Occipital lobe (tissue), 2 donors: Measurements from ENCODE around the gene APLF. TPM values are rescaled to one million over a fixed set of nuclear protein-coding genes. Genes with fewer than 3 reads are reported as not detected.

Experiments
- DNase-seq: peaks from one replicate; lab custom pipeline; 2025; lab: John Stamatoyannopoulos, UW
- total RNA-seq: library from RNA; depleted of rRNA; stranded (reverse); fragments of >200 nt; gene quantifications from one replicate; pipeline ENCODE4 v1.2.3, GENCODE V29; 2014

APLF gene
- total RNA-seq: 12.3 TPM

DNA sequence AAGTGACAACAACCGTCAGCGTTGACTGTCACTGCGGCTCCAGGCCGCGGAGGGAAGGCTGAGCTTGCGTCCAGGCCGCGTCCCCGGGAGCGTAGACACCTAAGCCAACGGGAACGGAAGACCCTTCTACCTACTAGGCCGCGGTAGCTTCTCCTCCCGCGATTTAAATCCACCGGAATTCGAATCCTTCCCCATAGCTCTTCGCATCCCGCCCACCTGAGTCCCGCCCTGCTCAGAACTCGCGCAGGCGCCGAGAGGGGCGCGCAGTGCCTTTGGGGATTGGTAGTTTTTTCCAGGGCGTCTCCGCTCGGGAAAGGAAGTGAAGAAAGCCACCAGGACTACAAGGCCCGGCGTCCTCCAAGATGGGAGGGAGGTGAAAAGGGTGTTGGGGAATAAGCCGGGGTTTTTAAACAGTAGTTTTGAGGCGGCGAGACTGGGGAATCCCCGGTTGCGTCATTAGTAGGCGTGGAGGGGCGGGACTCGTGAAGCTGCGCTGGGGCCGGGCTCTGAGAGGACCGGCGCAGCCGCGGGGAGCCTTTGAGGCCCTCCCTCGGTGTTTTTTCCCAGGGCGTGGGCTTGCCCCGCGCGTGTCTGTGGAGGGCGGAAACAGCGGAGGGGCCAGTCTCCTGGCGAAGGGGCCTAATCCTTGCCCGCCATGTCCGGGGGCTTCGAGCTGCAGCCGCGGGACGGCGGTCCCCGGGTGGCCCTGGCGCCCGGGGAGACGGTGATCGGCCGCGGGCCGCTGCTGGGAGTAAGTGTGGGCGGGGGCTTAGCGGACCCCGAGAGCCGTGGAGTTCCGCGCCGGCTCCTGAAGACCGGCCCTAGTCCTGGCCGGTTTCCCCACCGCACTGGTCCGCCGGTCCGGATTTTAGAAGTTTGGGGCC is at the start of gene APLF, which contains the start of gene FBXO48:
APLF (plus strand) TSS at position 509 of the 884 bp plus-strand sequence; CDS start at position 656, 147 bp downstream.
FBXO48 (minus strand) TSS at position 218 of the 884 bp plus-strand sequence. CDS start 2,149 bp downstream, outside the sequence.
- peak; percentile 99 for DNase-seq

DNA sequence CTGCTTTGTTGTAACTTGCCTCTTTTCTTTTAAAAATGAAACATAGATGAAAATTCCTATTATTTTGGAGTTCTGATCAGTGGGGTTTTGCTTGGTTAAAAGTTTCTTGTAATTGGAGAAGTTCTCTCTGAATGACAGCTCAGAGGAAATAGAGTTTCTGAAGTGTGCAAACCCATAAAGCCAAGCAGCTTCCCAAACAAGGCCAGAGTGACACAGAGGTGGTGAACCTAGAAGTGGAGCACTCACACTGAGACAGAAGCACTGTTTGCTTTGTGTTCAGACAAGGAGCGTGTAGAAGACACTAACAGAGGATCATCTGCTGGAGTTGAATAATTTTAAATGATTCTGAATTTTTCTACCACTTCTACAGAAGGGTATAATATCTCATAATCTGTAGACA is 49.5 kb upstream of the APLF start:
- no peak for DNase-seq

- no peak for DNase-seq
Measured at GRCh38 chr2:68418419-68418818, 49.0 kb upstream of the APLF start.

DNA sequence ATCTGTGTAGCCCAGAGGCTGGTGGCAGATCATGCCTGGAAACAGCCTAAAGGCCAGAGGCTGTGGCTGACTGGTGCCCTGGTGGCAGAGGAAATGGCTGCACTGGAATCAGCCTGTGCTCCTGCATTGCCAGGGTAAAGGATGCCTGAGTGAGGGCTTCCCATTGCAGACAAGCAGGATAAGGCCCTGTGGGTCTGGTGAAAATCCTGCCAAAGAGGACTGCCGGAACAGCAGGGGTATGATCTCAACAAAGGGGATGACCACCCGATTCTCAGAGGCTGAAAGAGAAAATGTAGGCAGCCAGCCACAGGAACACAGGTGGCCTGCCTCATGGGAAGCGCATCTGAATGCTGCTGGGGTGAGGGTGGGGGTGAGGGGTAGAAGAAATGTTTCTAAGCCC is 48.5 kb upstream of the APLF start:
- no peak for DNase-seq

GRCh38 chr2:68420254-68420910 is 47.0 kb upstream of the APLF start:
- no peak for DNase-seq

DNA sequence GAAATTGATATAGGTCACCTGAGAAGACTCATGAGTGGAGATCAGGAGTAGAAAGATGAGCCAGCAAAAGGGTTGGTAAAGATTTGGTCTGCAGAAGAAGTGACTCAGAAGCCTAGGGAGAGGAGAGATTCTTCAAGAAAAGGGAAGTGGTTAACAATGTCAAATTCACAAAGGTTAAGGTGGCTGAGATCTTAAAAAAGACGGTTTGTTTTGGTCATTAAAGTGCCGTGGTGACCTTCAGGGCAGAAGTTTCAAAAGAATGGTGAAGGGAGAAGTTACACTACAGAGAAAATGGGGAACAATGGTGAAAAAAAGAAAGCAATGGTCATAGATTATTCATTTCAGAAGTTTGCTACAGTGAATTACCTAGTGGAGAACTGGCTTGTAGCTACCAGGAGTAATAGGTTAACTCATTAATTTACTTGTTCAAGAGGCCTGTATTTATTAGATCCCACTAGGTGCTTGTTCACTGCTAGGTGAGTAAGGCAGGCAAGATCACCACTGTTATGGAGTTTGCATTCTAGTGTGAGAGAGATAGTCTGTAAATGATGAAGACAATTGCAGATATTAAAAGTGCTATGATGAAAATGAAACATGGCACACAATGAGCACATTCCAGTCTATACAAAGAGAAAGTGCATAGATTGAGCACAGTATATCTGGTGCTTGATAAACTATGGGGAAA is 43.3 kb upstream of the APLF start:
- no peak for DNase-seq

GRCh38 chr2:68425503-68425902 is 41.9 kb upstream of the APLF start:
- DNase-seq: no peak

- no peak for DNase-seq
Measured at GRCh38 chr2:68426446-68426845, 40.9 kb upstream of the APLF start.

DNA sequence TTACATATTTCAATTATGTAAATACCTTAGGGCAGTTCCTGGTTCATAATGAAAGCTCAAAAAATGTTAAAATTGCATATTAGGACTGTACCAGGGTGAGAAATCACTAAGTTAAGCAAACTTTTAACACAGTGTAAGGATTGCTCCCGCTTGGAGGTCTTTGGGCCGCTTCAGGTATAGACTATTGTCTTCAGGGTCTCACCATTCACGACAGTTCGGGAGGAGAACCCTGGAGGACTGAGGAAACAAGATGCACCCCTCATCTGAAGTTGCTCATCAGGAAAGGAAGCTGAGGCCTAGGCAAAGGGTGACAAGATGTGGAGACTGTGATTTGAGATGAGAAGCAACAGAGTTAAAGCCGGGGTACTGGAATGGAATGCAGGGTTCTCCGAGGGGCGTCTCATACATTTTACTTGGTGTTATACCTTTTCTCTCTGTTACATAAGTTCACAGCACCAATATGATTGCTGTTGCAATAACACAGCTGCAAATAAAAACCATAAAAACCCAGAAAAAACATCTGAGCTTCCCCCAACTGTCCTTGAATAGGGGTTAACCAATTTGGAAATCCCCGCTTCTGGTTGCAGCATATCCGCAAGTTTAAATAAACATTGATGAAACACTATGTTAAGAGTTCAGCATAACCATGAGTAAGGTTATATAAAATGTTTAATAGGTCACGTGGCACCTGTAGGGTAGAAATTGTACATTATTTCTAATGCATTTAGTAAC is 40.4 kb upstream of the APLF start:
- DNase-seq: no peak

DNA sequence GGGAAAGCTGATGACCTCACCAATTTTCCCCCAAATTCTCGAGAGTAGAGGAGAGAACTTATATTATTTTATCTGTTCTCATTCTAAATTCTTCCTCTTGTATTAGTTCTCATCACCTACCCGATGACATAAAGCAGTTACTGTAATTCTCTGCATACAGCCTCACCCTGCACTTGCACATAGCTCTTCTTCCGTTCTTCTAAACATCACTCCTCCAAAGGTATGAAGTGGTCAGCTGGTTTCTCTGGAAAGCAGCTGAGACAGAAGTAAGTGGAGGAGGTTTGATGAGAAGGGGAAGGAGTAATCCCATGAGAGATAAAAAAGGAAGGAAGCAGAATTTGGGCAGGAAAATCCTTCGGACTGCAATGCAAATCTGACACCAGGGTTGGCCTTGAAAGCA is 39.3 kb upstream of the APLF start:
- no peak for DNase-seq

DNA sequence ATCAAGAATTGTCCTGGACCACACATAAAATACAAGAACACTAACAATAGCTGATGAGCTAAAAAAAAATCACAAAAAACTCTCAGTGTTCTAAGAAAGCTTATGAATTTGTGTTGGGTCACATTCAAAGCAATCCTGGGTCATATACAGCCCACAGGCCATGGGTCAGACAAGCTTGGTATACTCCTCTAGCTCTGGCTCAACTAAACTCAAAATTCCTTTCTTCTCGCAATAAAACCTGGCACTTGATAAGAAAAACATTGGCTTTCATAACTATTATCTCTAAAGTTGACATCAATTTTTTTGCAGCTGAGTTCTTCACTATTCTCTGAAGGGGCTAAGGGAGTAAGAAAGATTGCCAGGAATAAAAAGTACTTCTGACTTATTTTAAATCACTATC is 38.6 kb upstream of the APLF start:
- no peak for DNase-seq

GRCh38 chr2:68429311-68429826 is 38.0 kb upstream of the APLF start:
- DNase-seq: no peak

DNA sequence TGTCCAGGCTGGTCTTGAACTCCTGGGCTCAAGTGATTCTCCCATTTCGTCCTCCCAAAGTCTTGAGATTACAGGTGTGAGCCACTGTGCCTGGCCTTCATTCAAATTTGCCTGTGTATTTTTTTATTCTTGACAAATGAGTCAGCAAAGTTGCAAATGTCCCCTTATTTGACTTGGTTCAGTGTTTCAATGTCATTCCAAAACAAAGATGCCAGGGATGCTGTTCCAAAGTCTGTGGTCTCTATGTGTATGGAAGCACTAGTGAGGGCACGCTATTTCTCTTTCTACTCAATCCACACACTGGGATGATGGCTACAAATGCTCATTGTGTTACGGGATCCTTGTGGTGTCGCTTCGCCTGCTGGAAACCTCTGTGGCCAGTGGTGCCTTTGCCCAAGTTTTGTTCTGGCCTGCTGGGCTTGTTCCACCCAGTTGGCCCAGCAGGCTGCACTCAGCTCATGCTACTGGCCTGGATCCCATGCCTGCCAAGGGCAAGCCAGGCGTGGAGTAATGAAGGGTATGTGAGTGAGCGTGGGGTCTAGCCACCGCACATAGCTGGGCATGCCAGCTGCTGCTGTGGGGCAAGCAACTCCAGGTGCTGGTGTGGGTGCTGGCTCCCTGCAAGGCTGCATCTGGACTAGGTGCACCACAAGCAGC is 35.9 kb upstream of the APLF start:
- no peak for DNase-seq

DNA sequence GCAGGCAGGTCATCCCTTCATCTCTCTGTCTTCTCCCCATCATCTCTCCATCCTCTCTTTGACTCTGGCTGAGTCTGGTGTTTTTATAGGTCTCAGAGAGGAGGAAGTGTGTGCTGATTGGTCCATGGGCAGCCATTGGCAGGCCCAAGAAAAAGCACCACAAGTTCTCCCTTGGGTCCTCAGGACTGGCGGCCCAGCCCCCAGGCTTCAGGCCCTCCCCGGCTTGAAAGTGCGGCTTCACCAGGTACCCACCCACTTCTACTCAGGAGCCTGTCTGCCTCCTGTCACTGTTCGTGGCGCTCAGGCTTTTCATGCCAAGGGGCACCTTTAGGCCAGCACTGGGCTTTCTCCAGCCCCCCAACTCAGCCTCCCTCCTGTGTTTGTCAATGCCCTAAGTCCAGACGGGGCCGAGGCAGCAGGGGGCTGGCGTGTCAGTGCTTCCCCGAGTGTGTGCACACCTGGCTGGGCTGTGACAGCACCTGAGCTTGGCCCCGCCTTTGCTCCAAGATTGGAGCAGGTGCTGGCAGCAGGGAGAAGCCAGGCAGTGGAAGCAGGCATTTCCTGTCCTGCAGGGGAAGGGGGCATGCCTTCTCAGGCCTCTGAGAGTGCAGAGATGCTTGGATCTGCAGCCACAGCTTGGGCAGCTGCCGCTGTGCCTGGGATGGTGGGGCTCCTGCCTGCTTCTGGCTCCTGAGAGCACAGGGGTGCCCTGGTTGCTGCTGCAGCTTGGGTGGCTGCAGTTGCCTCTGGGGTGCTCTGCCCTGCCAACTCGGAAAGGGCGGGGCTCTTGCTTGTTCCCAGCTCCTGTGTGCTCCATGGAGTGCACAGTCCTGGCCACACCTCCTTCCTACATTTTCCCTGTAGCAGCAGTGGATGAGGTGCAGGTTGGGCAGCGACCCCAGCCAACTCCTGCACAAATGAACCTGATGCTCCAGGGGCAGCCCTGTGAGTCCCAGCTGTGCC is 34.4 kb upstream of the APLF start:
- no peak for DNase-seq

GRCh38 chr2:68434981-68435380 is 32.4 kb upstream of the APLF start:
- DNase-seq: no peak

- DNase-seq: no peak
Measured at GRCh38 chr2:68435615-68436014, 31.8 kb upstream of the APLF start.

- no peak for DNase-seq
Measured at GRCh38 chr2:68436270-68436669, 31.1 kb upstream of the APLF start.

GRCh38 chr2:68438455-68439303 is 28.7 kb upstream of the APLF start:
- DNase-seq: no peak
